T-helper 1 cell (primary cell): ENCODE results near the gene ZNF143.

Source experiments
- DNase-seq, 5 donors: peaks; one replicate each; pipeline ENCODE4 v3.0.0-alpha.2; 2012 to 2020

The ZNF143 gene

GRCh38 chr11:9576701-9577381 is 116.0 kb downstream of the ZNF143 start:
- no peak for DNase-seq

- DNase-seq: peak in 1 of 5 donors; percentile 52
Observed at GRCh38 chr11:9577556-9577955, 116.7 kb downstream of the ZNF143 start.
